GM21360 (cell line): ENCODE data around the gene MAGEA8.
A peak's percentile ranks its signal among the peaks of the same experiment; 100 is the strongest.
"Not testable (repeated sequence)": the region's sequence is repeated elsewhere in the genome, so short reads cannot be mapped to it uniquely, and the experiment has no call there.

Source experiments
- ATAC-seq: cut with Tn5 transposase; IDR thresholded peaks from one replicate; pipeline ENCODE4 v1.9.1; 2021; ENCODE audit warnings: mild to moderate bottlenecking, moderate library complexity; ENCODE audit not compliant: unreplicated experiment

MAGEA8 gene, protein sequence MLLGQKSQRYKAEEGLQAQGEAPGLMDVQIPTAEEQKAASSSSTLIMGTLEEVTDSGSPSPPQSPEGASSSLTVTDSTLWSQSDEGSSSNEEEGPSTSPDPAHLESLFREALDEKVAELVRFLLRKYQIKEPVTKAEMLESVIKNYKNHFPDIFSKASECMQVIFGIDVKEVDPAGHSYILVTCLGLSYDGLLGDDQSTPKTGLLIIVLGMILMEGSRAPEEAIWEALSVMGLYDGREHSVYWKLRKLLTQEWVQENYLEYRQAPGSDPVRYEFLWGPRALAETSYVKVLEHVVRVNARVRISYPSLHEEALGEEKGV

DNA sequence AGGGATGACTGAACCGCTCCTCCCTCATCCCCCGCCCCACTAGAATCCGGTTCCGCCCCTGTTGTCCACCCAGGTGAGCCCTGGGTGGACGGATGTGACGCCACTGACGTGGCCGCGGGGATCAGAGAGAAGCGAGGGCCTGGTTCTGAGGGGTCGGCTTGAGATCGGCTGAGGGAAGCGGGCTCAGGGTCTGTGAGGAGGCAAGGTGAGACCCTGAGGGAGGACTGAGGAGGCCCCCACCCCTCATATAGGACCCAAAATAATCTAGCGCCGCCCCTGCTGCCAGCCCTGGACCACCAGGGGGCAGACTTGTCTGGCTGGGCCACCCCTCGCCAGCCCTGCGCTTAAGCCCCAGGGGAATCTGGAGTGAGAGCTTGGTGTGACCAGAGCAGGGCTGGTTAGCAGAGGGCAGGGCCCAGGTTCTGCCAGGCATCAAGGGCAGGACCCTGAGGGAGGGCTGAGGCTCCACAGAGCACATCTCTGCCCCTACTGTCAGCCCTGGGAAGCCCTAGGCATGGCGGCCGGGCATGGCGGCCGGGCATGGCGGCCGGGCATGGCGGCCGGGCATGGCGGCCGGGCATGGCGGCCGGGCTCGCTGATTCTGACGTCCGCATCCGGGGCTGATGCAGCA lies at the start of gene MAGEA8:
TSS of gene MAGEA8 (plus strand) at position 103 of the 631 bp plus-strand sequence. CDS start 3,090 bp downstream, outside the sequence.
- ATAC-seq = no peak

- no peak for ATAC-seq
Measured at GRCh38 chrX:149831473-149831872, 49.5 kb upstream of the MAGEA8 start.

DNA sequence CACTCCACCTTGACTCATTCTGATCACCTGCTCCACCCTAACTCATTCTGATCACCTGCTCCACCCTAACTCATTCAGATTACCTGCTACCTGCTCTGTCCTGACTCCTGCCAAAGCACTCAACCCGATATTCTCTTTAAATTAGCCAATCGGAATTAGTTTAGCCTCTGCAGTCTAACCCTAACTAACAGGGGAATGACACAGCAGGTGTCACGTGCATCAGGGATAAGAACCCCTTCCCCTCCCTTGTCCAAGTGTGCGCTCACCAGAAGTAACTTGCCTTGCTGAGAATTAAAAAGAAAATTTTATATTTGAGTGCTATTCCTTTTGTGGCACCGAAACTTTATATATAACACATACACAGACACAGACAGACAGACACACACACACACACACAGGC lies 44.3 kb upstream of the MAGEA8 start:
- not testable (repeated sequence) for ATAC-seq

GRCh38 chrX:149837167-149837566 lies 43.8 kb upstream of the MAGEA8 start:
- ATAC-seq = no peak

- ATAC-seq = peak; percentile 64
Measured at GRCh38 chrX:149837639-149838038, 43.3 kb upstream of the MAGEA8 start.

GRCh38 chrX:149841929-149842328 lies 39.1 kb upstream of the MAGEA8 start:
- no peak for ATAC-seq

- ATAC-seq = no peak
Measured at GRCh38 chrX:149845385-149845784, 35.6 kb upstream of the MAGEA8 start.

GRCh38 chrX:149846789-149847188 lies 34.2 kb upstream of the MAGEA8 start:
- no peak for ATAC-seq

DNA sequence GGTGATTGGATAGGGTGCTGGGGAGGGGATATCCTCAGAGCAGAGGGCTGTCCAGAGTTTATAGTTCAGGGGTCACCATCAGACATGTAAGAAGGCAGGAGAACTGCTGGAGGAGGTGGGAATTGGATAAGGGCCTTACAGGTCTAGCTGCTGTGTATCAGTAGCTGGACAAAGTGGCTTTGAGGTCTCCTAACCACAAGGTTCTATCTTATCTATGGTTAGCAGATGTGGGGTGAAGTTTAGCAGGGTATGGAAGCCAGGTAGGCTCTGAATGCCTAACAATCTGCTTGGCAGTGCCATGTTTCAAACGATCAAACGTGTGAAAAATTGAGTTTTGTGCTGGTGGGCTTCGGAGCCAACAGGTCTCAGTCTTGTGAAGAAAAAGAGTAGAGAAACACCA lies 32.1 kb upstream of the MAGEA8 start:
- no peak for ATAC-seq

DNA sequence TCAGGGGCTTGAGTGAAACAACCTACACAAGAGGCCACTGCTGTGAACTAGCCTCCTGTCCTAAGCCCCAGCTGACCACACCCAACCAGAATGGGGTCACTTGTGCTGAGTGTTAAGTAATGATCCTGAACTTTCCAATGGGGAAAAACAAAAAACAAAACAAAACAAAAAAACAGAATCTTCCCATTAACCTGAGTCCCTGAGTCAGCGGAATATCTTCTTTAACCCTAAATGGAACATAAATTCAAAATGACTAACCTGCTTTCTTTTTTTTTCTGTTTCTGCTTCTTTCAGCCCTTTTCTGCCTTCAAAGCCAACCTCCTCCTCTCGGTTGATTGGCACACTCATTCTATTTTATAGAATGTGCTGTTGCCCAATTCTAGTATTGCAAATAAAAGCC lies 31.2 kb upstream of the MAGEA8 start:
- no peak for ATAC-seq

- no peak for ATAC-seq
Measured at GRCh38 chrX:149851864-149852263, 29.1 kb upstream of the MAGEA8 start.

DNA sequence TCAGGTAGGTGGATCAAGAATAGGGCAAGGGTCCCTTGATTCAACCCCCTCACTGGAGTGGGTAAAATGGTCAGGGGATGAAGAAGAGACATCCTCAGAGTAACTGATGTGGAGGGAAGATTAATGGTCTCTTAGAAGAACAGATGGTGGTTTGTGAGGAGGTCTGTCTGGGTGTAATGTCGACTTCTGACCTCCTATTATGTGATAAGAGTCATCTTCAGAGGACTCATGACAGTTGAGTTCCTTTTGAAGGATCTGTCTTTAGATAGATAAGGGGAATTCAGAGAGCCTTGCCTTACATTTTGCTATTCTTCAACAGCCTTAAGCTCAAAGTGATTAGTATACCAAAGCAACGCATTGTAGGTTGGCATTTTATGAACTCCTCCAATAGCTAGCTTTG lies 27.1 kb upstream of the MAGEA8 start:
- ATAC-seq = no peak

- no peak for ATAC-seq
Measured at GRCh38 chrX:149858592-149858991, 22.4 kb upstream of the MAGEA8 start.

GRCh38 chrX:149860445-149860844 lies 20.5 kb upstream of the MAGEA8 start:
- ATAC-seq = no peak

GRCh38 chrX:149865390-149865789 lies 15.6 kb upstream of the MAGEA8 start:
- no peak for ATAC-seq

DNA sequence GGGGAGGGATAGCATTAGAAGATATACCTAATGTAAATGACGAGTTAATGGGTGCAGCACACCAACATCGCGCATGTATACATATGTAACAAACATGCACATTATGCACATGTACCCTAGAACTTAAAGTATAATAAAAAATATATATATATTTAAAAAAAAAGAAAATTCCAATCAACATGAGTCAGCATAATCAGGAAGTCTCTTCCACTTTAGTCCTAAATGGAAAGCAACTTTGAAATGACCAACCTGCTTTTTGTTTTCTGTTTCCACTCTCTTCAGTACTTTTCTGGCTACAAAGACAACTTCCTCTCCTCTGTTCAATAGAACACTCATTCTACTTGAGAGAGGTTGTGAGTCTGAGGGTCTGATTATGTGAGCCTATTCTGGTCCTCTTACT lies 13.5 kb upstream of the MAGEA8 start:
- no peak for ATAC-seq

DNA sequence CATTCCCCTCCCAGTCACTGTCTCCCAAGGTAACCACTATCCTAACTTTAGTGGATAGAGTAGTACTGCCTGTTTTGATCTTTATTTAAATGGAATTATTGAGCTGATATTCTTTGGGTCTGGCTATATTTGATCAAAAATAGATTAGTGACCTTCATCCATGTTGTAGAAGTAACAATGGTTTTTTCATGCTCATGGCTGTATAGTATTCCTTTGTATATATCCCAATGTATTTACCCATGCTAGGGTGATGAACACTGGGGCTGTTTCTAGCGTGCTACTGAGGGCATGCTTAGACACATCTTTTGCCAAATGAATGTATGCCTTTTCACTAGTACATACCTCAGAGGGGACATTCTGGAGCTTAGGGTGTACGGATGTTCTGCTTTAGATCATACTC lies 10.1 kb upstream of the MAGEA8 start:
- no peak for ATAC-seq

- no peak for ATAC-seq
Measured at GRCh38 chrX:149871433-149871832, 9.6 kb upstream of the MAGEA8 start.

DNA sequence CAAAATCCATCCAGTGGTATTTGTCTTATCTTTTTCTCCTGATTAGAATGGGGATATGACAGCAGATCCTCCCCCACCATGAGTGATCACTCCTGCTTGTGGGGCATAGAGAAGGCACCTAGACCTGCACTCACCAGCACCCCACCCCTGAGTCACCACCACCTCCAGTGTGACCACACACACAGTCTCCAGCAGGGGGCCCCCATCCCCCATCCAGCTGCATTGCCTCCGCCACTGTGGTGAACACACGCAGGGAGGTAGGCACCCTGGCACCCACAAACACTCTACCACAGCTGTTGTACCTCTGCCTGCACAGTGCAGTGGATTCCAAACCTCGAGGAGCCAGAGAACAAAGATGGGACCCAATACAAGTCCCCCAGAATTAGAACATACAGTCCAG lies 9.0 kb upstream of the MAGEA8 start:
- ATAC-seq = peak; percentile 89

GRCh38 chrX:149877157-149877556 lies 3.8 kb upstream of the MAGEA8 start:
- no peak for ATAC-seq

DNA sequence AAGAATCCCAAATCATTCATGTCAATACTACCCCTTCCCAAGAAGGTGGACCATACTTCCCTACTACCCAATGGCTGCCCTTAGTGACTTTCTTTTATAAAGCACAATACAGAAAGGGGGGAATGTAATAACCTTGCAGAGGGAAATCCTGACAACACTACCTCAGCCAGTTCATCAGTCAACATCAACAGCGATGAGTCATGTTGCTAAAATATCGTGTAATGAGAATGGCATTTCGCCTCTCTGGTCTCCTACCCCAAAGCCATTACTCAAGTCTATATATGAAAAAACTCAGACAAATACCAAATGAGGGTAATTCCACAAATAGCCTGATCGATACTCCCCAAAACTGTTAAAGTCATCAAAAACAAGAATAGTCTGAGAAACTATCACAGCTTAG lies 3.3 kb upstream of the MAGEA8 start:
- ATAC-seq = no peak

GRCh38 chrX:149890828-149891227 lies 9.8 kb downstream of the MAGEA8 start:
- not testable (repeated sequence) for ATAC-seq

DNA sequence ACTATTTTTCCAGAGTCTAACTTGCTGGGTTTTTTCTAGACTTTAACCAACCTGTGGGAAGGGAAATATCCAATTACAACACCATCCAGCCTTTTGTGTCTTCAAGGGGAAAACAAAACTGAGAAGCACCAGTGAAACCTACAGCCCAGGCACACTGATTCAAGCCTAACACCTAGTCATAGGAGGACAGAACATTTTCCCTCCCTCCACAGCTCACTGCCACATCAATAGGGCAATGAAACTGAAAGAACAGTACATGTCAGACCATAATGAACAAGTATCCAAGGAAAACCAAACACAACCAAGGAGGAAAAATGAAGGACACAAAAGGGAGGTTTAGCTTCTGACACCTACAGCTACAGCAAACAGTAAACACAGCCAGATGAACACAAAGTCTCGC lies 17.6 kb downstream of the MAGEA8 start:
- ATAC-seq = no peak
